GM23248 (cell line): Measurements from ENCODE around the gene AAGAB. TPM values are rescaled to one million over a fixed set of nuclear protein-coding genes. Genes with fewer than 3 reads are reported as not detected.

Source experiments
- DNase-seq: peaks from one replicate; pipeline ENCODE4 v3.0.0-alpha.2; 2015
- H2AFZ ChIP-seq: fragments of 200-600 bp; sonication (generic); 2 replicates; pipeline ENCODE4 v1.6.1; 2016; ENCODE audit warnings: antibody characterized with exemption
- H3F3A ChIP-seq: fragments of 200-600 bp; sonication (generic); 2 replicates; pipeline ENCODE4 v1.6.1; 2016; ENCODE audit warnings: mild to moderate bottlenecking, antibody characterized with exemption, mixed run types; ENCODE audit not compliant: insufficient read depth
- H3K27ac ChIP-seq: fragments of 200-600 bp; sonication (generic); 2 replicates; pipeline ENCODE4 v1.5.1; 2016; ENCODE audit warnings: mild to moderate bottlenecking
- H3K27me3 ChIP-seq: fragments of 200-600 bp; sonication (generic); replicated peaks from 2 replicates; pipeline ENCODE4 v1.6.1; 2016; ENCODE audit warnings: mild to moderate bottlenecking; ENCODE audit not compliant: insufficient read depth
- H3K36me3 ChIP-seq: fragments of 200-600 bp; sonication (generic); 2 replicates; pipeline ENCODE4 v1.6.1; 2016; ENCODE audit warnings: low read depth, mild to moderate bottlenecking
- H3K4me1 ChIP-seq: fragments of 200-600 bp; sonication (generic); 2 replicates; pipeline ENCODE4 v1.6.1; 2016; ENCODE audit warnings: mild to moderate bottlenecking; ENCODE audit not compliant: insufficient read depth
- H3K4me2 ChIP-seq: fragments of 200-600 bp; sonication (generic); one replicate; pipeline ENCODE4 v1.6.1; 2016; ENCODE audit warnings: mild to moderate bottlenecking; ENCODE audit not compliant: unreplicated experiment
- H3K4me3 ChIP-seq: fragments of 200-600 bp; sonication (generic); 2 replicates; pipeline ENCODE4 v1.5.1; 2016; ENCODE audit warnings: mild to moderate bottlenecking
- H3K79me2 ChIP-seq: fragments of 200-600 bp; sonication (generic); 2 replicates; pipeline ENCODE4 v1.6.1; 2016; ENCODE audit warnings: mild to moderate bottlenecking; ENCODE audit not compliant: insufficient read depth
- H3K9ac ChIP-seq: fragments of 200-600 bp; sonication (generic); 2 replicates; pipeline ENCODE4 v1.6.1; 2016; ENCODE audit warnings: mild to moderate bottlenecking
- H3K9me2 ChIP-seq: fragments of 200-600 bp; sonication (generic); 2 replicates; pipeline ENCODE4 v1.6.1; 2016; ENCODE audit warnings: mixed run types, mild to moderate bottlenecking, moderate library complexity; ENCODE audit not compliant: insufficient read depth
- H3K9me3 ChIP-seq: fragments of 200-600 bp; sonication (generic); one replicate; pipeline ENCODE4 v1.6.1; 2017; ENCODE audit warnings: low read depth
- H4K20me1 ChIP-seq: fragments of 200-600 bp; sonication (generic); 2 replicates; pipeline ENCODE4 v1.6.0; 2016; ENCODE audit not compliant: insufficient read depth
- EZH2 ChIP-seq: fragments of 200-600 bp; sonication (generic); IDR thresholded peaks from 2 replicates; pipeline ENCODE4 v1.6.1; 2018; ENCODE audit warnings: antibody characterized with exemption, mild to moderate bottlenecking; ENCODE audit not compliant: insufficient read depth, poor library complexity, severe bottlenecking
- EZH2phosphoT487 ChIP-seq: fragments of 200-600 bp; sonication (generic); IDR thresholded peaks from 2 replicates; pipeline ENCODE4 v1.6.1; 2018; ENCODE audit warnings: antibody characterized with exemption, moderate library complexity, mild to moderate bottlenecking, low read depth; ENCODE audit not compliant: insufficient read depth
- WGBS, 2 experiments: methylation state at CpG; one replicate each; pipeline ENCODE4 v1.1.6; 2015 to 2017; ENCODE audit warnings: low lambda C conversion rate in 2 of 2, low coverage in 1 of 2; ENCODE audit errors: missing lambda C conversion rate in 2 of 2; 5-methylcytosine and 5-hydroxymethylcytosine counted together
- in situ Hi-C: fragments of 300-500 bp; cut with MboI; formaldehyde crosslinking; loops from 2 replicates; pipeline ENCODE4 v1.15.0; 2020
- polyA plus RNA-seq: library from polyadenylated mRNA; unstranded; fragments of >200 nt; fragmentation: Nextera tagmentation; extraction: Ambion mirVana; gene quantifications from 2 replicates; pipeline ENCODE4 v1.2.1, GENCODE V29; 2016
- total RNA-seq: library from RNA; depleted of rRNA; stranded (reverse); fragments of >200 nt; shearing (Covaris generic); gene quantifications from 2 replicates; pipeline ENCODE4 v1.2.3, GENCODE V29; 2014

The AAGAB gene
- total and polyA plus RNA-seq, 2 experiments from 2014 or later: 40.9 to 43.3 TPM

DNA sequence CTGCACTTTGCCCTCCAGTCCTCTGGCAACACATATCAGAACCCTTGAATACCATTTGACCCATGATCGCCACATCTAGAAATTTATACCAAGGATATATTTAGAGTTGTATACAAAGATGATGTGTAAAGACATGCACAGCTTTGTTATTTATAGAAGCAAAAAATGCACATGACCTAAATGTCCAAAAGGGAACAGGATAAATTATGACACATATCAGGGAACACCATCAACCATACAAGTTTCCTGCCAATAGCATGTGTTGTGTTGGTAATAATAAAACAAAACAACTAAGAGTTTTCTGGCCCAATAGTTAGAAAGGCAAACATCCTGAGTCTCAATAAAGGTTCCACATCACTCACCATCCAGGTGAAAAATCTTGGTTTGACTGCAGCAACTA, 51.5 kb downstream of the AAGAB start:
- Histone ChIP-seq H3K9ac (no peak overlapping the region), H3K9me2 (no peaks in the 10 kb centered on the region), H3K9me3 (no peaks in the 10 kb centered on the region), H3K27ac (no peak overlapping the region), H3K79me2 (no peaks in the 10 kb centered on the region), H3K4me2 (no peak overlapping the region), H3K4me3 (no peak overlapping the region), H4K20me1 (no peaks in the 10 kb centered on the region), H3K27me3 (no peaks in the 10 kb centered on the region), H3F3A (peaks cover 39% of the 10 kb centered on the region), H3K36me3 (peaks cover 12% of the 10 kb centered on the region; the same call in 1 of the 2 replicates), H3K4me1 (peaks cover 27% of the 10 kb centered on the region), H2AFZ (no peak overlapping the region)
- no peak for TF ChIP-seq EZH2
- in situ Hi-C loops: no loop called here
- 97 to 100% methylated on average over 1 of the region's 1 CpG for WGBS, 2 experiments
- DNase-seq: no peak

- H3K4me1 ChIP-seq: peaks cover 33% of the 10 kb centered on the region
- H3F3A ChIP-seq: peaks cover 48% of the 10 kb centered on the region
- no peaks in the 10 kb centered on the region for H3K27me3 ChIP-seq
- H3K9me3 ChIP-seq: no peaks in the 10 kb centered on the region
- H3K9ac ChIP-seq: no peak overlapping the region
- H3K27ac ChIP-seq: no peak overlapping the region
- no peak for TF ChIP-seq EZH2
- TF ChIP-seq EZH2phosphoT487: no peak
- H3K36me3 ChIP-seq: peaks cover 9% of the 10 kb centered on the region; the same call in 1 of the 2 replicates
- WGBS, 2 experiments: 94 to 96% methylated on average over 2 of the region's 2 CpGs
- H2AFZ ChIP-seq: no peak overlapping the region
- H4K20me1 ChIP-seq: no peaks in the 10 kb centered on the region
- no peak overlapping the region for H3K4me2 ChIP-seq
- H3K9me2 ChIP-seq: no peaks in the 10 kb centered on the region
- no peak overlapping the region for H3K4me3 ChIP-seq
- DNase-seq: no peak
- H3K79me2 ChIP-seq: no peaks in the 10 kb centered on the region
- in situ Hi-C loops: no loop called here
These were observed 52.4 kb downstream of the AAGAB start for GRCh38 chr15:67202091-67202490.

DNA sequence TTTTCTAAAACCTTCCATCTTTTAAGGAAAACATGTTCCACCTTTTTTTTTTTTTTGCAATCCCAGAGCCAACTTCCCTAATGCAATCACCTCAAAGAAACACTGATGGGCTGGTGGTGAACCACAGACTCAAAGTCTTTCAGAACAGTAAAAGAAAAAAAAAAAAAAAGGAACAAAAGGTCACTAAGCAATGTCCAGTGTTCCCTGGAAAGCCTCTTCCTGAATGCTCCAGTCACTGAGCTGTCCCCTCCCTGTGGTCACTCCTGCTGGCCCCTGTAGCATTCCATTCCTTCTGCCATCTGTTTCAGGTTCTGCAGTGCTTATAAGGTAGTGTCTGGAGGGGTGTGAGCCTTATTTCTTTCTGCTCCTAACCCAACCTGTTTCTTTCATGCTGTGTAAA, 53.3 kb downstream of the AAGAB start:
- H3K4me3 ChIP-seq: no peak overlapping the region
- H3K9me3 ChIP-seq: no peaks in the 10 kb centered on the region
- H3K27ac ChIP-seq: peak overlapping the region; percentile 74; the same call in 1 of the 2 replicates
- in situ Hi-C loops: no loop called here
- no peak overlapping the region for H3K4me2 ChIP-seq
- no peaks in the 10 kb centered on the region for H3K79me2 ChIP-seq
- no peak overlapping the region for H2AFZ ChIP-seq
- H3K27me3 ChIP-seq: no peaks in the 10 kb centered on the region
- no peaks in the 10 kb centered on the region for H4K20me1 ChIP-seq
- no peaks in the 10 kb centered on the region for H3K9me2 ChIP-seq
- H3K9ac ChIP-seq: no peak overlapping the region
- peaks cover 54% of the 10 kb centered on the region for H3F3A ChIP-seq
- TF ChIP-seq EZH2 (no peak), EZH2phosphoT487 (no peak)
- DNase-seq: no peak
- peaks cover 43% of the 10 kb centered on the region for H3K4me1 ChIP-seq
- peaks cover 9% of the 10 kb centered on the region; the same call in 1 of the 2 replicates for H3K36me3 ChIP-seq

DNA sequence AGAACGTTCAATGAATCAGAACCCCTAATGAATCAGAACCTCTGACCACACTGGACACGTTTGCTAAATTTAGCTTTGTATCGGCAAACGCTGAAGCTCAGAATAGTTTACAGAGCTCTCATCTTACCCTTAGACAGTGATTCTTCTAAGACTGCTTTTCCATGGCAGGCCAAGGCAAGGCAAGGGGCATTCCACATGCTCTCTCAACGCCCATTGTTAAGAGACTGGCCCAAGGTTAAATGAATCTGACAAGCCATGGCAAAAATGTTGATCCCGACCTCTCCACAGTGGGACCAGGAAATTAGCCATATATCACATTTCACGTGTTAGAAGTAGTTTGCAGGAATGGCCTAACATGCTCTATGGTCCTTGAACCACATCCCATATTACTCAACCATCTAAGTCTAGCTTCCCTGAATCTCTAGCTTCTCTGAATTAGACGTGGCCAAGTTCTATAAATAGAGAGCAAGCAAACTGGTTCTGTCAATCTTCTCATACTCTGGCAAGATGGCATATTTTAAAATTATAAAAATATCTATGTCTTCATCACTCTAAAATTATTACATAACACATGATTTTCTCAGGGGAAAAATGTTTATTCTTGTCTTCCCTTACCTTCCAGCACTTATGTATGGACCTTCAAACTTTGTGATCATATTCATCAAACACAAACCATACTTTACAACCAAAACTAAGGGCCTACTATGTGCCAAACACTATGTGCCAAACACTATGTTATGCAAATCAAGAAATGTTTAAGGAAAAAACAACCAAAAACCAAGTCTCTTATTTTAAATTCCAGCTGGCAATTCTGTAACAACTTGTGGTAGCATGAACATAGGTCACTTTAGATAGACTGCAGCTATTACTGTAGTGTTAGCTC, 54.3 kb downstream of the AAGAB start:
- H3K9ac ChIP-seq: peak overlapping the region; percentile 25
- peaks cover 9% of the 10 kb centered on the region; the same call in 1 of the 2 replicates for H3K36me3 ChIP-seq
- WGBS, 2 experiments: 30 to 33% methylated on average over 8 of the region's 8 CpGs
- H4K20me1 ChIP-seq: no peaks in the 10 kb centered on the region
- no peaks in the 10 kb centered on the region for H3K79me2 ChIP-seq
- peaks cover 63% of the 10 kb centered on the region for H3F3A ChIP-seq
- H3K27ac ChIP-seq: peak overlapping the region; percentile 74
- TF ChIP-seq EZH2 (no peak), EZH2phosphoT487 (no peak)
- peak; percentile 82 for DNase-seq
- peaks cover 44% of the 10 kb centered on the region for H3K4me1 ChIP-seq
- no peaks in the 10 kb centered on the region for H3K27me3 ChIP-seq
- no peaks in the 10 kb centered on the region for H3K9me3 ChIP-seq
- H3K9me2 ChIP-seq: no peaks in the 10 kb centered on the region
- H3K4me2 ChIP-seq: peak overlapping the region; percentile 27
- H2AFZ ChIP-seq: no peak overlapping the region
- in situ Hi-C loops: no loop called here
- H3K4me3 ChIP-seq: no peak overlapping the region
